T-helper 1 cell (primary cell): ENCODE results near the gene TRPV6.

Experiments
- DNase-seq, 5 donors: peaks; one replicate each; pipeline ENCODE4 v3.0.0-alpha.2; 2012 to 2020

The TRPV6 gene

DNA sequence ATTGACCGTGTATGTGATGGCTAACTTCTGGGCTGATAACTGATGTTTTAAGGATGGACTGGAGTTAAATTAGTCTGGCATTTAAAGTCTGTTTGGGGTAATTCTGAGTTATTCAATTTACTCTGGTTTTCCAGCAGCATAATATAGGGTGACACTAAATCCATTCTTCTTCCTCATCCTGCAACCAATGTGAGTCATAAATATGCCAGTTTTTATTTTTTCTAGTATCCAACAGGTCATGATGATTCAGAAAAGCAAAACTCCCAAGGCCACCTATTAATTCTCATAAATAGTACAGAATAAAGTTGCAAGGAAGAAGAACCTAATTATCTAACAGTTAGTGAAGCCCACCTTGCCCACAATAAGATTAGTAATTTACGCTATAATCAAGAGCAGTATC, 38.2 kb downstream of the TRPV6 start:
- no peak for DNase-seq

- DNase-seq, result no peak
These were observed 43.2 kb downstream of the TRPV6 start for GRCh38 chr7:142842251-142842766.

GRCh38 chr7:142838461-142839213, 46.9 kb downstream of the TRPV6 start:
- no peak for DNase-seq

- DNase-seq, result no peak
These were observed 49.1 kb downstream of the TRPV6 start for GRCh38 chr7:142836426-142836825.

DNA sequence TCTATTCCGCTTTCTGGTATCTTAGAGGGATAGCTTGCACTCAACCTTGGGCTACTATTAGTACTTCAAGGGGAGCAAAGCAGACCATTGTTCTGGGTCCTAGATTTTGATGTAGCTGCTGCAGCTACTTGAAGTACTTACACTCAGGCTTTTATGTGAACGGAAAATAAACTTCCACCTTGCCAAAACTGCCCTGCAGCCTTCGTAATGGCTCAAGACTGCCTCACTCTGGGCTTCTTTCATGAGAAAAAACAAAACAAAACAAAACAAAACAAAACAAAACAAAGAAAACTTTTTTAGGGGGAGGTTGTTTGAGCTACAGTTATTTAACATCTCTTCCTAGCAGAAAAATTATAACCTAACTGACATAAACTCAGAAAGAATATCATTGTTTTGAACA, 50.1 kb downstream of the TRPV6 start:
- no peak for DNase-seq

DNA sequence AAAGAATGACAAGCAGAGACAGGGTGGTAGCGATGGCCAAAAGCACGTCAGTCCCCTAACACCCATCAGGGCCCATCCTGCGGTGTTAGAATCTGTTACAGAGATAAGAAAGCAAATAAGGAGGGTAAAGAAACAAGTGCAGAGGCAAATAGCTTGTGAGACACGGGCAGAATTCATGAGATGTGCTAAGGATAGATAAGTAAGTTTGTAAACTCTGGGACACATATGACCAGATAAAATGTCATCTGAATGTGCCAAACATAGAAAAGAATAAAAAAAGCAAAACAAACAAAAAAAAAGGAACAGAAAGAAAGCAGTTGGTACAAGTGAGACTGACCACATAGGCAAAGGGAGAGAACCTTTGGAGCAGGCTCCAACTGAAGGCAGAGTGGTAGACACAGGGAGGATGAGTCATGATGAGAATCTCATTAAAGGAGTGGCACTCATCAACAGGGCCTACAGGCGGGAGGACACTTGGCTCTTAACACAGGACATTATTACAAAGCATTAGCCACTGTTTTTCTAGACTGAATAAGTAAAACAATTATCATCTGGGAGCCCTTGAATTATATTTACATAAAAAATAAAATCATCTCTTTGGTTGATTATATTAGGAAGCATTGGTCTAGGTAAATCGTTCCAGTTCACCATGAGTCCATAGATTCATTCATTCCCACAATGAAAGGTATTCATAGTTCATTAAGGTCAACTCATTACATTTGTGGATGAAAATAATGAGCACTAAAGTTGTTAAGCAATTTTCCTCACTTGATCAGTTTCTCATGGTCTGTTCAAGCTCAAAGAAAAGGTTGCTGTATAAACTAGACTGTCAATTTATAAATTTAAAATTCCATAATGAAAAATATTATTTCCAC, 52.1 kb downstream of the TRPV6 start:
- no peak for DNase-seq

- no peak for DNase-seq
These were observed 53.1 kb downstream of the TRPV6 start for GRCh38 chr7:142832417-142832816.

- no peak for DNase-seq
These were observed 57.5 kb downstream of the TRPV6 start for GRCh38 chr7:142827951-142828500.

DNA sequence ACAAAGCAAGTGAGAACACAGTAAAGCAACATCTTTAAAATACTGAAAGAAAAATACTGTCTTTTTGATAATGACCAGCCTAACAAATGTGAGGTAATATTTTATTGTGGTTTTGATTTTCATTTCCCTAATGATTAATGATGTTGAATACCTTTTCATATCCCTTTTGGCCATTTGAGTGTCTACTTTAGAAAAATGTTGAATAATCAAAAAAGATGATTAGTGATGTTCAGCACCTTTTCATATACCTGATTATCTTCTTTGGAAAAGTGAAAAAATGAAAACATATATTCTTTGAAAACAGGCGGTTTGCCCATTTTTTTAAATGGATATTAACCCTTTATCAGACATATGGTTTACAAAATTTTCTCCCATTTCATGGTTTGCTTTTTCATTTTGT, 62.8 kb downstream of the TRPV6 start:
- DNase-seq, result no peak
